ENCODE results near the gene VEGFB.
A peak's percentile ranks its signal among the peaks of the same experiment; 100 is the strongest.

VEGFB gene

DNA sequence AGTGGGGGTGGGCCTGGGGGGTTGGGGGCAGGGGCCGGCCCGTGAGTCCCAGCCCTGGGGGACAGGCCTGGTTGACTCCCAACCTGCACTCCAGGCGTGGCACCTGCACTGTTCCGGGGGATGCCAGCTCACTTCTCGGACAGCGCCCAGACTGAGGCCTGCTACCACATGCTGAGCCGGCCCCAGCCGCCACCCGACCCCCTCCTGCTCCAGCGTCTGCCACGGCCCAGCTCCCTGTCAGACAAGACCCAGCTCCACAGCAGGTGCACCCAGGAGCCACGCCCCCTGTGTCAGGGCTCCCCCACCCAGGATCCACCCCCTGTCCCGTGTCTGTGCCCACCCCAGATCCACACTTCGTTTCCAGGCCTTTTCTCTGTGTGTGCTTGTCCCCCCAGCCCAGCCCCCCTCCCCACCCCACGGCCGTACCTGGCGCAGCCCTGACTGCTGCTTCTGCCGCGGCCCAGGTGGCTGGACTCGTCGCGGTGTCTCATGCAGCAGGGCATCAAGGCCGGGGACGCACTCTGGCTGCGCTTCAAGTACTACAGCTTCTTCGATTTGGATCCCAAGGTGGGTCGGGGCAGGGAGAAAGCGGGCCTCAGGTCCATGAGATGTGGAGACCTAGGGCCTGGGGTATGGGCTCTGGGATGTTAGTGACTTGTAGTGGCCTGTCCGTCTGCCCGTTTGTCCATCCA lies 23.1 kb upstream of the VEGFB start:
- DNase-seq (ENCODE audit: low spot score), result no peak

DNA sequence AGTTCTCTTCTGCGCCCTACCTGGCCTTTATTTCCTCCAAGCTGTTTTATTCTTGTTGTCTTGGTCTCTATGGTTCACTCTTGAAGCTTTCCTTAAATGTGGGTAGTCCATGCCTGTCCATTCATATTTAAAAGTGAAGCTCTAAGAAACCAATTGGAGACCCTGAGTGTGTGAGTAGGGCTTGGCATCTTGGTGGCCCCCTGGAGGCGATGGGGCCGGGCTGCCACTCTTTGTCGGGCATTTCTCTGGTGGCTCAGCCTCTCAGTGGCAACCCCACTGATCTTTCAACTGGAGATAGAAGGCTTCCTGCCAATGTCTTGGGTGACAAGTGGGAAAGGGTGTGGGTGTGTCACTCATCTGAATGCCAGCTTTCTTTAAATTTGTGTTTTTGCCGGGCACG lies 17.5 kb upstream of the VEGFB start:
- DNase-seq (ENCODE audit: low spot score), result no peak

DNA sequence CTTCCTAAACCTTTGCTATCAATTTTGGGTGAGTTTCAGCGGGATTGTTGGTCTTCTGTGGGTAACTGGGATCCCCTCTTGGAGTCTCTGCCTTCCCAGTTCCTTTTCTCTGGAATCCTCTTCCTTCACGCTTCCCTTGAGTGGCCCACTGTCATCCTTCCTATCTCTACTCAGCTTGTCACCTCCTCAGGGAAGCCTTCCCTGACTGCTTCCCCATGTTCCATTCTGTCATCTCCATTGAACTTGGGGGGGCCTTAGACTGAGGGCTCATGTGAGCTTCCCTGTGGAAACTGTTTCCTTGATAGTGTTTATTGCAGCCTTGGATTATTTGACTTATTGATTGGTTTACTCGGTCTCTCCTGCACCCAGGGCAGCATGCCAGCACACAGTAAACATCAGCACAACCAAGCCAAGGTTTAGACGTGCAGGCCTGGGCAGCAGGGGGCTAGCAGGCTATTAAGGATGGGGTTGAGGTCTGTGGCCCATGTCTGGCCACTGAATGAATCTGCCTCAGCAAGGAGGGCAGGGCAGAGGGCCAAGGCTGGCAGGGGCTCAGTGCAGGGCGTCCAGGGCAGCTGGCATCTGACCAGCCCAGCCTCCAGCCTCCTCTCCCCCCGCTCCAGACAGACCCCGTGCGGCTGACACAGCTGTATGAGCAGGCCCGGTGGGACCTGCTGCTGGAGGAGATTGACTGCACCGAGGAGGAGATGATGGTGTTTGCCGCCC lies 15.6 kb upstream of the VEGFB start:
- no peak for DNase-seq (ENCODE audit: low spot score)

DNA sequence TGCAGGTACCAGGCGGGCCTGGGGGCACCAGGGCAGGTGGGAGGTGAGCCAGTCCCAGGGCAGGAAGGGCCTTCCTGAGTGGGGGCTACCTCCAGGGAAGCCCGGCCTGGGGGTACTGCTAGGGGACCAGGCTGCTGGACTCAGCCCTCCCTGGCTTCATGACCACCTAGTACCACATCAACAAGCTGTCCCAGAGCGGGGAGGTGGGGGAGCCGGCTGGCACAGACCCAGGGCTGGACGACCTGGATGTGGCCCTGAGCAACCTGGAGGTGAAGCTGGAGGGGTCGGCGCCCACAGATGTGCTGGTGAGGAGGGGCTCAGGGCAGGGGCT lies 15.1 kb upstream of the VEGFB start:
- no peak for DNase-seq (ENCODE audit: low spot score)

DNA sequence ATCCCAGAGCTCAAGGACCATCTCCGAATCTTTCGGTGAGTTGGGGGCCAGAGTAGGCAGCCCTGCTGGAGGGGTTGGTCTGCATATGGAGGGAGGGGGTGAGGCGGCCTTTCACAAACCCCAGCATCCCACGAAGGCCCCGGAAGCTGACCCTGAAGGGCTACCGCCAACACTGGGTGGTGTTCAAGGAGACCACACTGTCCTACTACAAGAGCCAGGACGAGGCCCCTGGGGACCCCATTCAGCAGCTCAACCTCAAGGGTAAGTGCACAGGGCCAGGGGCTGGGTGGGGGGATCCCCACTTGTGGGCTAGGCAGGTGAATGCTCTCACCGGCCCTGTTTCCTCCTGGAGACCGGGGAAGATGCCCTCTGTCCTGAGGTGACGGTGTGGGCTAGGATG lies 14.6 kb upstream of the VEGFB start:
- no peak for DNase-seq (ENCODE audit: low spot score)

DNA sequence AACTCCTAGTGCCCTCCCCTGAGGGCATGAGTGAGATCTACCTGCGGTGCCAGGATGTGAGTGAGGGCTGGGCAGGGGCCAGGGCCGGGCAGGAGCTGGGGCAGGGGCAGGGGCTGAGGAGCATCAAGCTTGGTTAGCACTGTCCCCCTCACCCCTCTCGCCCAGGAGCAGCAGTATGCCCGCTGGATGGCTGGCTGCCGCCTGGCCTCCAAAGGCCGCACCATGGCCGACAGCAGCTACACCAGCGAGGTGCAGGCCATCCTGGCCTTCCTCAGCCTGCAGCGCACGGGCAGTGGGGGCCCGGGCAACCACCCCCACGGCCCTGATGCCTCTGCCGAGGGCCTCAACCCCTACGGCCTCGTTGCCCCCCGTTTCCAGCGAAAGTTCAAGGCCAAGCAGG lies 14.1 kb upstream of the VEGFB start:
- DNase-seq (ENCODE audit: low spot score), result no peak

- no peak for DNase-seq (ENCODE audit: low spot score)
These were observed 13.6 kb upstream of the VEGFB start for GRCh38 chr11:64220798-64221197.

DNA sequence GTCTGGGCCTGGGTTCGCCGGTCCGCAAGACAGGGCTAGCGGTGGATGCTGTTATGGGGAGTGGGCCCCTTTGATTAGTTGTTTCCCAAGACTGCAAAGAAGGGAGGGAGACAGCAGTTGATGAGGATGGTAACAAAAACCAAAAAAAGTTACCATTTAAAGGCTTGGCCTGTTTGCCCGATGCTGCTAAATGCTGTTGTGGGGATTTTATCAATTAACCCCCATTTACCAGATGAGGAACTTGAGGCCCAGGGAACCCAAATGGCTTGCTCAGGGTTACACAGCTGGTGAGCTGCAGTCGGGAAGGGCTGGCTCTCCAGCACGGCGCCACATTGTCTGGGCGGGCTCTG lies 11.8 kb upstream of the VEGFB start:
- DNase-seq (ENCODE audit: low spot score), result no peak

DNA sequence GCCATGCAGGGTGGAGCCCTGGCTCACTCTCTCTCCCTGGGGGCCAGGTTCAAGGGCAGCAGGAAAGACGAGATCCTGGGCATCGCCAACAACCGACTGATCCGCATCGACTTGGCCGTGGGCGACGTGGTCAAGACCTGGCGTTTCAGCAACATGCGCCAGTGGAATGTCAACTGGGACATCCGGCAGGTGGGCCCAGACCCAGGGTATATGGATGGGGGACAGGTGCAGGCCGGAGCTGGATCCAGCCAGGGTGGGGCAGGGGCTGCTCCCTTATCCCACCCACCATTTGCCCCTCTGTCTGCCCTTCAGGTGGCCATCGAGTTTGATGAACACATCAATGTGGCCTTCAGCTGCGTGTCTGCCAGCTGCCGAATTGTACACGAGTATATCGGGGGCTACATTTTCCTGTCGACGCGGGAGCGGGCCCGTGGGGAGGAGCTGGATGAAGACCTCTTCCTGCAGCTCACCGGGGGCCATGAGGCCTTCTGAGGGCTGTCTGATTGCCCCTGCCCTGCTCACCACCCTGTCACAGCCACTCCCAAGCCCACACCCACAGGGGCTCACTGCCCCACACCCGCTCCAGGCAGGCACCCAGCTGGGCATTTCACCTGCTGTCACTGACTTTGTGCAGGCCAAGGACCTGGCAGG lies 11.3 kb upstream of the VEGFB start:
- DNase-seq (ENCODE audit: low spot score), result no peak

- no peak for DNase-seq (ENCODE audit: low spot score)
These were observed 10.1 kb upstream of the VEGFB start for GRCh38 chr11:64224151-64224890.

GRCh38 chr11:64224891-64225607 lies 9.3 kb upstream of the VEGFB start:
- no peak for DNase-seq (ENCODE audit: low spot score)

GRCh38 chr11:64225608-64226506 lies 8.5 kb upstream of the VEGFB start, which contains the start of the genes NUDT22 and TRPT1:
Gene NUDT22 (plus strand): TSS chr11:64226274. CDS start chr11:64226653, 379 bp downstream.
Gene TRPT1 (minus strand): TSS chr11:64226186. CDS start chr11:64225860, 326 bp downstream.
- peak; percentile 89 for DNase-seq (ENCODE audit: low spot score)

GRCh38 chr11:64226507-64227051 lies 7.8 kb upstream of the VEGFB start:
- no peak for DNase-seq (ENCODE audit: low spot score)

DNA sequence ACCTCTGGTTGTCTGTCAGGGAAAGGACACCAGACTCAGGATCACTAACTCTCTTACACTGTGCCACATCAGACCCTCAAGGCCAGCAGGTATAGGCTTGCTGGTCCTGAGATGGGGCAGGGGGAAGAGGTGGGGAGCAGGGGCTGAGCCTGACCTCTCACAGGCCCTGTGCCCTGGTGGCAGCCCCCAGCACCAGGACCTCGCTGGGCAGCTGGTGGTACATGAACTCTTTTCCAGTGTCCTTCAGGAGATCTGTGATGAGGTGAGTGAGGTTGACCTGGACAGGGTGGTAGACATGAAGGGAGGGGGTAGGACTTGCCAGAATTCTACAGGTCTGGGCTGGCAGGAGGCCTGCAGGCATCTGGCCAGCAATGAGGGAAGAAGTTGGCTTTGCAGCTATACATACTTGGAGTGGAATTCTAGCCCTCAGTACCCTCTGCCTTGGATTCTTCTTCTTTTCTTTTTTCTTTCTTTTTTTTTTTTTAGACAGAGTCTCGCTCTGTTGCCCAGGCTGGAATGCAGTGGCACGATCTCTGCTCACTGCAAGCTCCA lies 6.9 kb upstream of the VEGFB start:
- no peak for DNase-seq (ENCODE audit: low spot score)

DNA sequence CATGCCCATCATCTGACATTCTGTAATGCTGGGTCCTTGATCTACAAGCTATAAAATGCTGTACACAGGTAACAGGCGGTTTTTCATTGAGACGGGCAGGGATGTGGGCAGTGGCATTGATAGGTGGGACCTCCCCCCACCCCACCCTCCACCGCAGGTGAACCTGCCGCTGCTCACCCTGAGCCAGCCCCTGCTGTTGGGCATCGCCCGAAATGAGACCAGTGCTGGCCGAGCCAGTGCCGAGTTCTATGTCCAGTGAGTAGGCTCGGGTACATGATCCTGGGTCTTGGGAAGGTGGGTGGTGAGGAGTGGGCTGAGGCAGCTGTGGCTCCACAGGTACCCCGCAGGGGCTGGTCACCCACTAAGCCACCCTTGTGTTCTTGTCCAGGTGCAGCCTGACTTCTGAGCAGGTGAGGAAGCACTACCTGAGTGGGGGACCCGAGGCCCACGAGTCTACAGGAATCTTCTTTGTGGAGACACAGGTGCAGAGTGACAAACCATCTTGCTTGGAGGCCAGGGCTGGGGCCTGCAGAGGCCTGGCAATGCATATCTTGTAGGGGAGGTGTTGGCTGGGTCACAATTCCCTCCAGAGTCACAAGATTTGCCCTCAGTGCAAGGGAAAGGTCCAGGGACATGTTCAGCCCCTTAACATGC lies 5.2 kb upstream of the VEGFB start:
- no peak for DNase-seq (ENCODE audit: low spot score)

GRCh38 chr11:64229744-64230170 lies 4.6 kb upstream of the VEGFB start:
- no peak for DNase-seq (ENCODE audit: low spot score)

DNA sequence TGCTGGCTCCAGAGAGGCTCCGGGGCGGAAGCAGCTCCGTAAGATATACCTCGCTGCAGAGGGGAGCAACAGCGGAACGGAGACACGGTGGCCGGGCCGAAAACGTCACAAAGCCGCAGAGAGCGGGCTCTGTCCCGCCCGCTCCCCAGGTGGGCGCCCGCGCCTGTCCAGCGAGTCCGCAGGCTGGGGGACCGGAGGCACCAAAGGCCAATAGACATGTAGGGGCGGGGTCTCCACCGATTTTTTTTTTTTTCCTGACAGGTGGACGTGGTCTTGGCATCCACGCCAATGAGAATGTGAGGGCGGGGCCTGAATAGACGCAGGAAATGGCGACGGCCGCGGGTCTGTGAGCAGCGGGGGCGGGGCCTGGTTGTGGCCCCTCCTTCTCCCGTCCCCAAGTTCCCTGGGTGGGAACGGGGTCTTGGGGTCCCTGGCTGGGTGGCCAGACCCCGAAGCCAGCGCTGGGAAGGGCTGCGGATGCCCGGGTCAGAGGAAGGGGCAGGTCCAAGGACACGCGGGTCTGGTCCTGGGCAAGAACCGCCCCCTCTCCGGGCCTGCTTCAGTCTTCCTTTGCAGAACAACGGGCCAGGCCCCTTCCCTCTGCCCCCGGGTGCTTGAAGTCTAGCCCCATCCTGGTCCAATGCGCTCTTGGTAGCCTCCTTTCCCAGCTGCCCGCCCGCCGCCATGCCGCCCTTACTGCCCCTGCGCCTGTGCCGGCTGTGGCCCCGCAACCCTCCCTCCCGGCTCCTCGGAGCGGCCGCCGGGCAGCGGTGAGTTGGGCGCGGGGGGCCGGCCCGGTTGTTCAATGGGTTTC lies 4.0 kb upstream of the VEGFB start, which contains the start of gene DNAJC4:
Gene DNAJC4 (plus strand): TSS at position 378 of the 814 bp plus-strand sequence. CDS start 307 bp downstream, at position 685.
- peak; percentile 81 for DNase-seq (ENCODE audit: low spot score)

- no peak for DNase-seq (ENCODE audit: low spot score)
These were observed 3.4 kb upstream of the VEGFB start for GRCh38 chr11:64230985-64231365.

DNA sequence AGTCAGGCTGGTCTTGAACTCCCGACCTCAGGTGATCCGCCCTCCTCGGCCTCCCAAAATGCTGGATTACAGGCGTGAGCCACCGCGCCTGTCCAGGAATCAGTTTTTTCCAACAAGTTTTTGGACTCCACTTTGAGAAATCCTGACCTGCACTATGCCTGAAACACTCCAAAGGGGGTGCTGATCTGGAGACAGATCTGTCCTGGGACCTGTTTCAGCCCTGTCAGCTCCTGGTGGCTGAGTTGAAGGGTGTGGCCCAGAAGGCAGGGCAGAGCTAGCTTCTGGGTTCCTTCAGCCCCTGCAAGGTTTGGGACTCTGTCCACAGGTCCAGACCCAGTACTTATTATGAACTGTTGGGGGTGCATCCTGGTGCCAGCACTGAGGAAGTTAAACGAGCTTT lies 2.8 kb upstream of the VEGFB start:
- DNase-seq (ENCODE audit: low spot score), result no peak

Data from HuH-7 (cell line).